ENCODE measurements around the gene PAX6. TPM values are rescaled to one million over a fixed set of nuclear protein-coding genes. Genes with fewer than 3 reads are reported as not detected.
A peak's percentile ranks its signal among the peaks of the same experiment; 100 is the strongest.

PAX6 gene
- total and polyA plus RNA-seq, 2 of the 13 experiments (the other 11 are each of a cell fraction or from before 2014, with no cell fraction given) = 0.15 to 1.1 TPM

DNA sequence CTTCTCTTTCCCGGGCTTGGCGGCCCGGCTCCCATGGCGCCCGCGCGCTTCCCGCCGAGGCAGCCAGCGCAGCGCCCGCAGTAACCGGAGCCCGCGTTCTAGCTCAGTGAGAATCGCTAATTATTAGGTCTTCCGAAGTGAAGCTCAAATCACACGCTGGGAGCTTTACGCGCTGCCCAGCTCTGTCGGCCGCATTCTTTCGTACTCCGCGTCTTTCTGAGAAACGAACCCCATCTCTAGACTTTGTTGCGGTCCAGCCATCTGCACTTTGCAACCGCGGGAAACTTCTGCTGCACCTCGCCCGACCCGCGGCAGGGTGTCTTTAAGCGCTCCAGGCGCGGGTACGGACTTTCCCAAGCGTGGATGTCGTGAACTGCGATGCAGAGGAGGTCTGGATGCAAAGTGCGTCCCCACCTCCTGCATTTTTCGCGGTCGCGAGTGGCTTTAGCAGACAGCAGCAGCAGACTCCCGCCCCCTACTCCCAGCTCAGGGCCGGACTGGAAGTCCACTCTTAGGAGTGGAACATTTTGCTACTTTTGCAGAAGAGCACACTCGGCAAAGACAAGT is 6.0 kb upstream of the PAX6 start (continued):
- no peak for TF ChIP-seq AGO1 (IDR thresholded peaks at IDR 0.05; ENCODE audit: low read depth, low read length, poor library complexity, severe bottlenecking)
- no peak for TF ChIP-seq HNRNPK (IDR thresholded peaks at IDR 0.05; ENCODE audit: low read depth, low read length, poor library complexity, severe bottlenecking)
- TF ChIP-seq, protein P1, sequence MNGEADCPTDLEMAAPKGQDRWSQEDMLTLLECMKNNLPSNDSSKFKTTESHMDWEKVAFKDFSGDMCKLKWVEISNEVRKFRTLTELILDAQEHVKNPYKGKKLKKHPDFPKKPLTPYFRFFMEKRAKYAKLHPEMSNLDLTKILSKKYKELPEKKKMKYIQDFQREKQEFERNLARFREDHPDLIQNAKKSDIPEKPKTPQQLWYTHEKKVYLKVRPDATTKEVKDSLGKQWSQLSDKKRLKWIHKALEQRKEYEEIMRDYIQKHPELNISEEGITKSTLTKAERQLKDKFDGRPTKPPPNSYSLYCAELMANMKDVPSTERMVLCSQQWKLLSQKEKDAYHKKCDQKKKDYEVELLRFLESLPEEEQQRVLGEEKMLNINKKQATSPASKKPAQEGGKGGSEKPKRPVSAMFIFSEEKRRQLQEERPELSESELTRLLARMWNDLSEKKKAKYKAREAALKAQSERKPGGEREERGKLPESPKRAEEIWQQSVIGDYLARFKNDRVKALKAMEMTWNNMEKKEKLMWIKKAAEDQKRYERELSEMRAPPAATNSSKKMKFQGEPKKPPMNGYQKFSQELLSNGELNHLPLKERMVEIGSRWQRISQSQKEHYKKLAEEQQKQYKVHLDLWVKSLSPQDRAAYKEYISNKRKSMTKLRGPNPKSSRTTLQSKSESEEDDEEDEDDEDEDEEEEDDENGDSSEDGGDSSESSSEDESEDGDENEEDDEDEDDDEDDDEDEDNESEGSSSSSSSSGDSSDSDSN (CRISPR knock-in tag; IDR thresholded peaks at IDR 0.05) = no peak
- no peak for TF ChIP-seq ASH2L (IDR thresholded peaks at IDR 0.05; ENCODE audit: insufficient read length, low read depth, low read length)
- no peak for TF ChIP-seq NRL (CRISPR knock-in tag; IDR thresholded peaks at IDR 0.05; ENCODE audit: borderline replicate concordance)
- TF ChIP-seq ZNF547 (CRISPR knock-in tag; IDR thresholded peaks at IDR 0.05) = no peak
- TF ChIP-seq ZNF225 (CRISPR knock-in tag; IDR thresholded peaks at IDR 0.05) = no peak

DNA sequence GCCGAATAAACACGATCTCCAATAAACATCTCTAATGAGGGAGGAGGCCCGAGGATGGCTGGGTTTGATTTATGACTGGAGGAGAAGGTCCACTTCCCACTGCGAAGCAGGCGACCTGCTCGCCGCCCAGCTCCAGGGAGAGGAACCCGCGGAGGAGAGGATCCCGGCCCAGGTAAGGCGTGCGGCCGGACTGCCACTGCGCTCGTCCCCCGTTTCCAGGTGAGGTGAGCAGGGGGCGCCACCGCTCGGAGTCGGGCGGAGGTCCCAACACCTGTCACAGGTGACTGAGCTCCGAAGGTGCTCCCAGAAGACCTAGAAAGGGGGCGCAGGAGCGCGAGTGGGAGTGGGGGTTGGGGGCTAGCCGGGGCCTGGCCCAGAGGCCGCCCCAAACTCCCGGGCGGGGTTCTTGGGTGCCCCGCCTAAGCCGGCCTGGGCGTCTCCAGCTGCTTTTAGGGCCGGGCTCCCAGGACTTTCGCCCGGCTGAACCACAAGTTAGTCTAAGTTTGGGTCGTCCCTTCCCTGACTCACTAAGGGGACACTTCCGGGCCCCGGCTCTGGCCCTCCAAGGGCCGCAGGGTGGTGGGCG is 5.4 kb upstream of the PAX6 start:
- FAIRE-seq (no peak), DNase-seq (ENCODE audit: low spot score) (no peak), ATAC-seq (no peak)
- Histone ChIP-seq H3K4me1 (ENCODE audit: insufficient read depth, low read length) (peaks cover 45% of the 10 kb centered on the region), H3K9me3 (ENCODE audit: low read length) (no peaks in the 10 kb centered on the region), H4K20me1 (ENCODE audit: insufficient read depth, low read length) (peaks cover 4% of the 10 kb centered on the region; the same call in 1 of the 2 replicates), H3K36me3 (replicated peaks in 1 of 2; ENCODE audit: control insufficient read depth in 1 of 2, insufficient read depth in 2 of 2, low read length in 2 of 2) (no peaks in the 10 kb centered on the region), H3K9ac (ENCODE audit: insufficient read depth, low read depth, low read length) (no peak overlapping the region), H2AFZ (ENCODE audit: low read length) (no peak overlapping the region), H3K4me2 (ENCODE audit: low read depth, low read length) (peak overlapping the region; percentile 18; the same call in 1 of the 2 replicates), H3K27me3 (ENCODE audit: control insufficient read depth in 1 of 2, insufficient read depth in 2 of 2, low read length in 2 of 2) (peaks cover 28 to 91% of the 10 kb centered on the region in 2 experiments), H3K79me2 (ENCODE audit: insufficient read depth, low read length) (no peaks in the 10 kb centered on the region), H3K27ac (ENCODE audit: extremely low read length, insufficient read depth, low read length) (no peak overlapping the region), H3K4me3 (replicated peaks in 1 of 3; ENCODE audit: insufficient read depth in 1 of 3, low read depth in 2 of 3, low read length in 3 of 3) (no peak overlapping the region)
- 42% methylated on average over 7 of the region's 40 CpGs for WGBS (ENCODE audit: low lambda C conversion rate)
- ChIA-PET CTCF (ENCODE audit: low intra/inter-chr PET ratio, low total read pairs) (no interaction called here), POLR2A (no interaction called here)
- TF ChIP-seq ATF7 (IDR thresholded peaks at IDR 0.05) = no peak
- TF ChIP-seq ATF7 (CRISPR knock-in tag; IDR thresholded peaks at IDR 0.05) = no peak
- TF ChIP-seq, protein P2, sequence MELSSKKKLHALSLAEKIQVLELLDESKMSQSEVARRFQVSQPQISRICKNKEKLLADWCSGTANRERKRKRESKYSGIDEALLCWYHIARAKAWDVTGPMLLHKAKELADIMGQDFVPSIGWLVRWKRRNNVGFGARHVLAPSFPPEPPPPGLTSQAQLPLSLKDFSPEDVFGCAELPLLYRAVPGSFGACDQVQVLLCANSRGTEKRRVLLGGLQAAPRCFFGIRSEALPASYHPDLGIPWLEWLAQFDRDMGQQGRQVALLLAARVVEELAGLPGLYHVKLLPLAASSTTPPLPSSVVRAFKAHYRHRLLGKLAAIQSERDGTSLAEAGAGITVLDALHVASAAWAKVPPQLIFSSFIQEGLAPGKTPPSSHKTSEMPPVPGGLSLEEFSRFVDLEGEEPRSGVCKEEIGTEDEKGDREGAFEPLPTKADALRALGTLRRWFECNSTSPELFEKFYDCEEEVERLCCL (CRISPR knock-in tag; IDR thresholded peaks at IDR 0.05; ENCODE audit: borderline replicate concordance) = no peak
- TF ChIP-seq ZNF619 (CRISPR knock-in tag; IDR thresholded peaks at IDR 0.05) = no peak
- TF ChIP-seq ZNF382 (CRISPR knock-in tag; IDR thresholded peaks at IDR 0.05; ENCODE audit: borderline replicate concordance) = no peak
- TF ChIP-seq FIP1L1 (IDR thresholded peaks at IDR 0.05; ENCODE audit: borderline replicate concordance, insufficient read depth, low read depth, low read length) = no peak
- TF ChIP-seq ZNF7 (CRISPR knock-in tag; IDR thresholded peaks at IDR 0.05) = no peak
- no peak for TF ChIP-seq ZFX (CRISPR knock-in tag; IDR thresholded peaks at IDR 0.05; ENCODE audit: low read depth)
- TF ChIP-seq ZNF546 (CRISPR knock-in tag; conservative IDR thresholded peaks at IDR 0.05) = no peak
- TF ChIP-seq HDAC2 (CRISPR knock-in tag; IDR thresholded peaks at IDR 0.05) = no peak
- no peak for TF ChIP-seq ZNF33B (CRISPR knock-in tag; IDR thresholded peaks at IDR 0.05)
- in situ Hi-C loops (cut with HindIII; ENCODE audit: extremely low pct_ligation_motif_present, low pct_unique_long_range_greater_than_20kb) (no loop called here), intact Hi-C loops (cut with micrococcal nuclease; ENCODE audit: unreplicated experiment) (loop anchor here (10.0 kb wide), 1 partner anchor 312 kb away; the partner anchor contains the start of genes ELP4 and IMMP1L)
- no TSS peak for BruUV-seq (replicated peaks)
